GM19468 (cell line): ENCODE results near the gene HCAR2.
"Not testable (repeated sequence)": the region's sequence is repeated elsewhere in the genome, so short reads cannot be mapped to it uniquely, and the experiment has no call there.

ENCODE experiments used
- ATAC-seq: cut with Tn5 transposase; IDR thresholded peaks from one replicate; pipeline ENCODE4 v1.9.1; 2021; ENCODE audit warnings: mild to moderate bottlenecking, moderate library complexity, moderate number of reproducible peaks; ENCODE audit not compliant: unreplicated experiment; ENCODE audit errors: extremely low read depth

Gene HCAR2

DNA sequence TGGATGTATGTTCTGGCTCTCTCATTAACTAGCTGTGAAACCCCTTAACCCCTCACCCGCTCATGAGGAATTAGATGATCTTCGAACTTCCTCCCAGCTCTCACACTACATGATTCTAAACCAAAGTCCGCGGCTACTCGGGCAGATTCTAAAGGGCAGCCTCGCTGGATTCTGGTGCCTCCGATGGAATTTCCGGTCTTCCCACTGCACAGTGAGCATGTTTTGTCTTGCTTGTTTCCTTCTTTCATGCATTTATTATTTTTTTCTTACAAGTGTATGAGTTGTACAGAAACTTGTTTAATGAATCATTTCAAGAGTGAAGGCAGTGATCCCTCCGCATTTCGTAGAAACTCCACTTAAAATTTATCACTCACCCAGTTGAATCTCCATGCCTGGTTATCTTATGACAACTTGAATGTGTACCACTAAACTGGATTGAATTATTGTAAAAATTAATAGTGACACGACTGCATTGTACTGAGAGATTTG is 17.9 kb upstream of the HCAR2 start:
- ATAC-seq, result no peak

DNA sequence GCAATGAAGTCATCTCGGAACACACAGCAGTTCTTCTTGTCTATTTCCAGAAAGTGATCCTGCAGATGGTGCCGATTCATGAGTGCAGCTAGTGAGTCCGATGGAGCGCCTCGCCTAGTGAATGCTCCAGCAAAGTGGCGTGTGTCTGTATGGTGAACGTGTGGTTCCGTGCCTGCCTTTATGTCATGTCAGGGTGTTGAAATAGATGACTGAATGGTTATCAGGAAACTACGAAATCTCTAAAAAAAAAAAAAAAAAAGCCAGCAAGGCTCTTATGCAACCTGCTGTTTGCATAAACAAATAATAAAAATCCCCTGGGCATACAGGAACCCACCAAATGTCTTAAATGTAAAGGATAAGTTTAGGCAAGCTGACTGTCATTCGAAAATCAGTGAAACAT is 13.5 kb upstream of the HCAR2 start, which contains the start of gene HCAR3:
Gene HCAR3, minus strand, starts transcription at position 154 of the 400 bp plus-strand sequence. Its CDS starts 74 bp downstream, at position 80.
- not testable (repeated sequence) for ATAC-seq

DNA sequence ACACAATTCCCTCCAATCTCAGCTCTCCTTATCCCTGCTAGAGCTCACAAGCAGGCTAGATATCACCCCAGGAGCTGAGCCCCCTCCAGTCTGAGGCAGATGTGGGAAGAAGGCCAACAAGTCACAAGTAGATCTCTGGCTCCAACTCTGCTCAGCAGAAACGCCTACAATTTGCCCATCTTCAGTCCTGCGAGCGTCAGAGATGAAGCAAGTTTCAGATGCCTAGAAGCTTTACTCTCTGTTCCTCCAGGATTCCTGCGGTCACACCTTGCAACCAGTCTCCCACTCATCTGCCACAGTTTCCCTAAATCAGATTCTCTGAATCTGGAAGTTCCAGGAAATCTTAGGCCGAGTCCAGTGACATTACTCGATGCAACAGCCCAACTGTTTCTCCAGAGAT is 12.1 kb upstream of the HCAR2 start:
- ATAC-seq, result not testable (repeated sequence)

DNA sequence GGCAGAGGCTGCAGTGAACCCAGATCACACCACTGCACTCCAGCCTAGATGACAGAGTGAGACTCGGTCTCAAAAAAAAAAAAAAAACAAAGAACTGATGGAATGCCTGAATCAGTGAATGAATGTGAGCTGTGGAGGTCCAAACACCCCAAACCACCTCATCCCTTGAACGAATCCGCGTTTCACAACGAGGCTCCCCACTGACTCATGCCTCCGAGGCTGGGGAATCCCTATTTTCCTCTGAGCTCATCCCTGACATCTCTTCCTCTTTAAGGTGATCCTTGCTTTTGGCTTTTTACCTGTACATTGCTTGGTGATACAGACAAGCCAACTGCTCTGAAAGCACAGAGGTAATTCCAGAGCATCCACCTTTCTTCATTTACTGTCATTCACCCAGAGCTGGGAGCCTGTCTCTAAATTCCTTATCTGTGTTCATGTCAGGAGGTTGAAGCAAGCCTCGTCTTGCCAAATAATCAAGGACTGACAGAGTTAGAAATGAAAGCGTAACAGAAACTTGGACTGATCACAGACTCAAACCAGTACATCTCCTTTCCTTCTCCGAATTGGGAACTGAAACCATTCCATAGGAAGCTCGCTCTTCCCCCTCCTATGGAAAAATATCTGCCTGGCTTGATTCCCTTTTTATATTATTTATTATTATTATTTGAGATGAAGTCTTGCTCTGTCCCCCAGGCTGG is 10.5 kb upstream of the HCAR2 start:
- not testable (repeated sequence) for ATAC-seq

DNA sequence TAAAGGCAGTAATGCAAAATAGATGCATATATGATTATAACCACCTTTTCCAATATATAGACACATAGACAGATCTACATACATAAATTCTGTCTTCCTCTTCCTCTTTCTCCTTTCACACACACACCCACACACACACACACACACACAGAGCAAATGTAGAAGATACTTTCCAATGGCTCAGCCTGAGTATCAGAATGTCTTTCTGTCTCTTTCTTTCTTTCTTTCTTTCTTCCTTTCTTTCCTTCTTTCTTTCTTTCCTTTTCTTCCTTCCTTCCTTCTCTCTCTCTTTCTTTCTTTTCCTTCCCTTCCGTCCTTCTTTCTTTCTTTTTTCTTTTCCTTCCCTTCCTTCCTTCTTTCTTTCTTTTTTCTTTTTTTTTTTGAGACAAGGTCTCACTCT is 8.1 kb upstream of the HCAR2 start:
- ATAC-seq, result not testable (repeated sequence)

DNA sequence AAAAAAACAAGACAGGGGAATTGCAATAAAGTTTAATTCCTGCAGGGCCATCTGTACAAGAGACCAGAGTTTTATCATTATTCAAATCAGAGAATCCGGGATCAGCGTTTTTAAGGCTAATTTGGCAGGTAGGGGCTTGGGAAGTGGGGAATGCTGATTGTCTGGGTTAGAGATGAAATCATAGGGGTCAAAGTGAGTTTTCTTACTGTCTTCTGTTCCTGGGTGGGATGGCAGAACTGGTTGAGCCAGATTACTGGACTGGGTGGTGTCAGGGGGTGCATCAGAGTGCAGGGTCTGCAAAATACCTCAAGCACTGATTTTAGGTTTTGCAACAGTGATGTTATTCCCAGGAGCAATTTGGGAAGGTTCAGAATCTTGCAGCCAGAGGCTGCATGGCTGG is 7.2 kb upstream of the HCAR2 start:
- not testable (repeated sequence) for ATAC-seq

DNA sequence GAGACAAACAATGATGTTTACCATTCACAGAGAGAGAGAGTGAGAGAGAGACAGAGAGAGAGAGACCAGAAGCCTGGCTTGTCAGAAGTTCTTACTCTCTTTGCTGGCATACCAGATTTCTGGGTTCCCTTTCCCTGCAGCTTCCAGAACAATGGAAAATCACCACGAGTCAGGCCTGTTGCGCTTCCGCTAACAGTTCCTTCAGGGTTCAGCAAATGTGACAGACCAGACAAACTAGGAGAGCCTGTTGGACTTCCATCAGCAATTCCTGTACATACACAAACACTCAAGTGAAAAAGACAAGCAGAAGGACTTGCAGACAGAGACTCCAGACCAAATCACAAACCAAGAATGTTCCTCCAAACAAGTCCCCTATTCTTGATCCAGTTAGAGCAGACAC is 6.1 kb upstream of the HCAR2 start:
- ATAC-seq, result not testable (repeated sequence)

DNA sequence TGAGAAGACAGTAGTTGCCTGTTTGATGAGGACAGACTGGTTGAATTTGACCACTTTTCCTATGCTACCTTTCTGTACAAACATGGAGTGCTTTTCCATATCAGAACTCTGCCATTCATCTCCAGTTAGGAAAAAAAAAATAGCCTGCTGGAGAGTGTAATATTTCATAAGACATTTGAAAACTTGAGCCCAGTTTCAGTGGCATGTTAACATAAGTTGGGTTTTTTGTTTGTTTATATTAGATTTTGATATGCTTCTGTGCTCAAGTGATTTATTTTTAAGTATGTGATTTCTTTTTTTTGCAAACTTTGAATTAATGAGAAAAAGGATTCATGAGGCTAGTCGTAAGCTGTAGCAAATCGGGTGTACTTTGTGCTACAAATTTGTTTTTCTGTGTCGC is 684 bp upstream of the HCAR2 start:
- ATAC-seq, result not testable (repeated sequence)

DNA sequence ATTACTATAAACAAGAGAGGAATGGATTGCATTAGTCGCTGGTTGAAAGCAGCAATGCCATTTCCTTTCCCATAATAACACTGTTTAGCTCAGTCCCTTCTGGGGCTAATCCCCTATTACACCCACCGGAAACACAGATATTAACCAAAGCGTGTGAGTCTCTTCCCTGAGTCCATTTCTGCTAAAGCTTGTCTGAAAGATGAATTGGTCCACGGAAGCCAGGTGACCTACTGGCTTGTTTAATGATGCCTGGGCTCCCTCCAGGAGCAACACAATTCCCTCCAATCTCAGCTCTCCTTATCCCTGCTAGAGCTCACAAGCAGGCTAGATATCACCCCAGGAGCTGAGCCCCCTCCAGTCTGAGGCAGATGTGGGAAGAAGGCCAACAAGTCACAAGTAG is 1.7 kb downstream of the HCAR2 start:
- not testable (repeated sequence) for ATAC-seq

DNA sequence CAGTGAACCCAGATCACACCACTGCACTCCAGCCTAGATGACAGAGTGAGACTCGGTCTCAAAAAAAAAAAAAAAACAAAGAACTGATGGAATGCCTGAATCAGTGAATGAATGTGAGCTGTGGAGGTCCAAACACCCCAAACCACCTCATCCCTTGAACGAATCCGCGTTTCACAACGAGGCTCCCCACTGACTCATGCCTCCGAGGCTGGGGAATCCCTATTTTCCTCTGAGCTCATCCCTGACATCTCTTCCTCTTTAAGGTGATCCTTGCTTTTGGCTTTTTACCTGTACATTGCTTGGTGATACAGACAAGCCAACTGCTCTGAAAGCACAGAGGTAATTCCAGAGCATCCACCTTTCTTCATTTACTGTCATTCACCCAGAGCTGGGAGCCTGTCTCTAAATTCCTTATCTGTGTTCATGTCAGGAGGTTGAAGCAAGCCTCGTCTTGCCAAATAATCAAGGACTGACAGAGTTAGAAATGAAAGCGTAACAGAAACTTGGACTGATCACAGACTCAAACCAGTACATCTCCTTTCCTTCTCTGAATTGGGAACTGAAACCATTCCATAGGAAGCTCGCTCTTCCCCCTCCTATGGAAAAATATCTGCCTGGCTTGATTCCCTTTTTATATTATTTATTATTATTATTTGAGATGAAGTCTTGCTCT is 3.0 kb downstream of the HCAR2 start:
- not testable (repeated sequence) for ATAC-seq

DNA sequence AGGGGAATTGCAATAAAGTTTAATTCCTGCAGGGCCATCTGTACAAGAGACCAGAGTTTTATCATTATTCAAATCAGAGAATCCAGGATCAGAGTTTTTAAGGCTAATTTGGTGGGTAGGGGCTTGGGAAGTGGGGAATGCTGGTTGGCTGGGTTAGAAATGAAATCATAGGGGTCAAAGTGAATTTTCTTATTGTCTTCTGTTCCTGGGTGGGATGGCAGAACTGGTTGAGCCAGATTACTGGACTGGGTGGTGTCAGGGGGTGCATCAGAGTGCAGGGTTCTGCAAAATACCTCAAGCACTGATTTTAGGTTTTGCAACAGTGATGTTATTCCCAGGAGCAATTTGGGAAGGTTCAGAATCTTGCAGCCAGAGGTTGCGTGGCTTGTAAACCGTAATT is 6.2 kb downstream of the HCAR2 start:
- not testable (repeated sequence) for ATAC-seq

DNA sequence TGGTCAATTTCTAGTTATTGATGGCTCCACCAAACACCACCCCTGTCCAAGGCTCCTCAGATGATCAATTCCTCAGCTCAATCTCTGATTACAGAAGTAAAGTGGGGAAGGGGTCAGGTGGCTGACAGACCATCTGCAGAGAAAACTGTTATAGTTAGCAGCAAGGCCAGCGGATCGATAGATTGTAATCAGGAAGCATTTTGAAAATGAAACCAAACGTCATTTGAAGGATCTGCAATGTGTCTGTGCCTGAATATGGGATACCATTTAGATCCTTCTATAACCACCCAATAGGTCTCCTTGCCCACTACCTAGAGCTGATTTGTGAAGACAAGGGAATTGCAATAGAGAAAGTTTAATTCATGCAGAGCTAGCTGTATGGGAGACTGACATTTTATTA is 11.6 kb downstream of the HCAR2 start:
- no peak for ATAC-seq

DNA sequence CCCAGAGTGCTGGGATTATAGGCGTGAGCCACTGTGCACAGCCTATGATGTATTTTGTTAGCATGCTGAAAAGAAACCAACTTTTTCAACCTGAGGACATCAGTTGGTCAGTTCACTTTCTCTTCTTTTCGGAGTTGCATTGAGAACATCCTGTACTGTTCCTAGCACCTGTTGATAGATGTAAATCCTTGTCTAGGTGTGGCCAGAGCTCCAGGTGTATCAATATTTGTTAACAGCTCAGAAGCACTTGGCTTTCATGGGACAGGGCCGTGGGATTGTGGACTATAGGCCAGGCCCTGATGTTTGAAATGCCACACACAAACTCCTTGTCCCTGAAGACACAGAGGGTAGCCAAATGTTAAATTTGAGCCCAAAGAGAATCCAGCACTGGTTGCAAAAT is 14.9 kb downstream of the HCAR2 start:
- ATAC-seq, result no peak

DNA sequence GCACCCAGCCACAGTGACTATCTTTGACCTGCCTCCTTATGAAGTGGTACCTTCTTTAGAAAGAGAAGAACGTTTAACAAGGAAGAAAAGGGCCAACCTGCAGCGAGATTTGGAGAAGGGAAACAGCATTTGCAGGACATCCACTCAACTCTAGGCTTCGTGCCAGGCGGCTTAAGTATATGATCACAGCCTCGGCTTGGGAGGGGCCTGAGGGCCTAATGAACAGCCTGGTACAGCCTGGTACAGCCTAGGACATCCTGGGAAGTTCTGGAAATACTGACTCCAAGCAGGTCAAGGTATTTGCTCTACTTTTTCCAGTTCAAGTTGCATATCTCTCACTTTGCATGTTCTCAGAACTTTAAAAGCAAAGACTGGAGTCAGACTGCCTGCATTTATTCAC is 16.1 kb downstream of the HCAR2 start:
- ATAC-seq, result no peak

DNA sequence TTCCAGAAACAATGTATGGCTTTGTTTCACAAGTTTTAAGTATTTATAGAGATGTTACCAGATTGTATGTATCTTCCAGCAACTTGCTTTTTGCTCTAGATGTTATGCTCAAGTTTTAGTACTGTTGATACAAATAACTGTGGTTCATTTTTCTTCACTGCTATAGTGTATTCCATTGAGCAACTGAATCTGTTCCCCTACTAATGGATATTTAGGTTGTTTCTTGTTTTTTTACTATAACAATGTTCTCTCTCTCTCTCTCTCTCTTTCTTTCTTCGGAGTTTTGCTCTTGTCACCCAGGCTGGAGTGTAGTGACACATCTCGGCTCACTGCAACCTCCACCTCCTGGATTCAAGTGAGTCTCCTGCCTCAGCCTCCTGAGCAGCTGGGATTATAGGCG is 16.6 kb downstream of the HCAR2 start:
- ATAC-seq, result no peak

DNA sequence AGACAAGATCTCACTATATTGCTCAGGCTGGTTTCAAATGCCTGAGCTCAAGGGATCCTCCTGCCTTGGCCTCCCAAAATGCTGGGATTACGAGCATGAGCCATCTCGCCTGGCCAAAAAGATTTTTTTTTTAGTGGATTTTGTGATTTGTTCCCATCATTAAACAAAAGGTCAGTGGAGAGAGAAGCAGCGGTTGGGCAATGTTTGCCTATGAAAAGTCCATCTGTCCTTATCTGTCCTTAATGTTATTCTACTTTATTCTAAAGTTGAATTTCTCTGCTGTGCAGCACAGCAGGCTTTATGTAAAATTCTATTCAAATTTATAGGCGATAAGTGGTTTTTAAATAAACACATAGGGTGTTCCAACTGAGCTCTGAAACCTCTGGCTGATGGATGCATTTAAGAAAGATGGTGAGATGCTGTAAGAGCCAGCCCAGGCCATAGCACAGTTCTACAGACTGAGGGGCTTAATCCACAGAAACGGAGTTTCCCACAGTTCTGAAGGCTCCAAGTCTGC is 18.8 kb downstream of the HCAR2 start:
- ATAC-seq, result no peak

DNA sequence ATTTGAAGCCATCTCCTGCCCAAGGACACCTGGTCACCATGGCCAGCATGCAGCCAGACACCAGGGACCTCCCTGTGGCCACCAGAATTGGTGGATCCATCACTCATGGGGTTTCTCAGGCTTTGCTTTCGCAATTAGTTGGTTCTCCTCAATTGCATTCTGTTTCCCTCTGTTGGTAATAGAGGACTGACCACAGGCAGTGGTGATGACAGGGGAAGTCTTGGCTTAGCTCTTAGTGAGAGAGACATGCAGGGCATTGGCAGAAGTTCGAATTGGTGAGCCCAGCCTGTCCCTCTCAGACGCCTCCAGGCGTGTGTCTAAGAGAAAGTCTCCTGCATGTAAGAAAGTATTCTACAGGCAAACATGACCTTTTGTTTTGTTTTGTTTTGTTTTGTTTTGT is 21.3 kb downstream of the HCAR2 start:
- ATAC-seq, result no peak

DNA sequence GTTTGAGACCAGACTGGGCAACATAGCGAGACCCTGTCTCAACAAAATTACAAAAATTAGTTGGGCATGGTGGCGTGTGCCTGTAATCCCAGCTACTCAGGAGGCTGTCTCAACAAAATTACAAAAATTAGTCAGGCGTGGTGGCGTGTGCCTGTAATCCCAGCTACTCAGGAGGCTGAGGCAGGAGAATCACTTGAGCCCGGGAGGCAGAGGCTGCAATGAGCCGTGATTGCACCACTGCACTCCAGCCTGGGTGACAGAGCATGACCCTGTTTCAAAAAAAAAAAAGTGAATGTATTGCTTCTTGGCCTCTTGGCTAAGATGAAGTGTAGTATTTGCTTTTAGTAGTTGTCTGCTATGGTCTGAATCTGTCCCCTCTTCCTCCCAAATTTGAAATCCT is 22.2 kb downstream of the HCAR2 start:
- ATAC-seq, result not testable (repeated sequence)

DNA sequence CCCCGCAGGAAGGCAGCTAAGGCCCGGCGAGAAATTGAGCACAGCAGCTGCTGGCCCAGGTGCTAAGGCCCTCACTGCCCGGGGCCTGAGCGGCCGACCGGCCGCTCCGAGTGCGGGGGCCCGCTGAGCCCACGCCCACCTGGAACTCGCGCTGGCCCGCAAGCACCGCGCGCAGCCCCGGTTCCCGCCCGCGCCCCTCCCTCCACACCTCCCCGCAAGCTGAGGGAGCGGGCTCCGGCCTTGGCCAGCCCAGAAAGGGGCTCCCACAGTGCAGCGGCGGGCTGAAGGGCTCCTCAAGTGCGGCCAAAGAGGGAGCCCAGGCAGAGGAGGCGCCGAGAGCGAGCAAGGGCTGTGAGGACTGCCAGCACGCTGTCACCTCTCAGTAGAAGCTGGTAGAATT is 26.4 kb downstream of the HCAR2 start:
- not testable (repeated sequence) for ATAC-seq

DNA sequence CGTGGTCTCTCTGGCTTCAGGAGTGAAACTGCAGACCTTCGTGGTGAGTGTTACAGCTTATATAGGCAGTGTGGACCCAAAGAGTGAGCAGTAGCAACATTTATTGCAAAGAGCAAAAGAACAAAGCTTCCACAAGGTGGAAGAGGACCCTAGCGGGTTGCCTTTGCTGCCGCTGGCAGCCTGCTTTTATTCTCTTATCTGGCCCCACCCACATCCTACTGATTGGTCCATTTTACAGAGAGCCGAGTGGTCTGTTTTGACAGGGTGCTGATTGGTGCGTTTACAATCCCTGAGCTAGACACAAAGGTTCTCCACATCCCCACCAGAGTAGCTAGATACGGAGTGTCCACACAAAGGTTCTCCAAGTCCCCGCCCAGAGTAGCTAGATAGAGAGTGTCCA is 27.1 kb downstream of the HCAR2 start:
- ATAC-seq, result not testable (repeated sequence)

DNA sequence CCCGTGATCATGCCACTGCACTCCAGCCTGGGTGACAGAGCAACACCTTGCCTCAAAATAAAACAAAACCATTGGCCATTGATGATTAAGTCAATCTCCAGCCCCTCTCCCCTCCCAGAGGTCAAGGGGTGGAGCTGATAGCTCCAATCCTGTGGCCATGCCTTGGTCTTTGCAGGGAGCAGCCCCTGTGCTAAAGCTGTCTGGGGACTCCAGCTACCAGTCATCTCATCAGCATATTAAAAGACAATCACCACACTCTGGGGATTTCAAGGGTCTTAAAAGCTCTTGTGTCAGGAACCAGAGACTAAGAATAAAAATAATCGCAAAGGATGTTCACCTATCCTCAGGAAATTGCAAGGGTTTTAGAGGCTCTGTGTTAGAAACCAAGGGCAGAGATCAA is 30.6 kb downstream of the HCAR2 start:
- ATAC-seq, result no peak
